GM19240 (cell line): ENCODE measurements around the gene HTR2A.

ENCODE experiments used
- DNase-seq: peaks from one replicate; pipeline ENCODE4 v3.0.0; 2011; ENCODE audit warnings: low spot score; ENCODE audit not compliant: insufficient read length

Gene HTR2A

GRCh38 chr13:46896341-46897137 is at the start of gene HTR2A:
HTR2A (minus strand) TSS chr13:46897053; CDS start chr13:46895906, 1,147 bp downstream.
- DNase-seq, result no peak

GRCh38 chr13:46936525-46936924 is 39.7 kb upstream of the HTR2A start:
- no peak for DNase-seq

GRCh38 chr13:46934749-46935148 is 37.9 kb upstream of the HTR2A start:
- DNase-seq, result no peak

- DNase-seq, result no peak
Measured at GRCh38 chr13:46926916-46927590, 30.2 kb upstream of the HTR2A start.

GRCh38 chr13:46925486-46925885 is 28.6 kb upstream of the HTR2A start:
- DNase-seq, result no peak

GRCh38 chr13:46914341-46914740 is 17.5 kb upstream of the HTR2A start:
- DNase-seq, result no peak

GRCh38 chr13:46913757-46914156 is 16.9 kb upstream of the HTR2A start:
- no peak for DNase-seq

- no peak for DNase-seq
Measured at GRCh38 chr13:46909042-46909441, 12.2 kb upstream of the HTR2A start.

- DNase-seq, result no peak
Measured at GRCh38 chr13:46908501-46908900, 11.6 kb upstream of the HTR2A start.

GRCh38 chr13:46906405-46906804 is 9.6 kb upstream of the HTR2A start:
- no peak for DNase-seq

- no peak for DNase-seq
Measured at GRCh38 chr13:46905249-46905648, 8.4 kb upstream of the HTR2A start.

- no peak for DNase-seq
Measured at GRCh38 chr13:46903748-46904147, 6.9 kb upstream of the HTR2A start.

GRCh38 chr13:46901721-46902120 is 4.9 kb upstream of the HTR2A start:
- DNase-seq, result no peak

GRCh38 chr13:46899801-46900200 is 2.9 kb upstream of the HTR2A start:
- no peak for DNase-seq

- no peak for DNase-seq
Measured at GRCh38 chr13:46895381-46895780, 1.5 kb downstream of the HTR2A start.

- no peak for DNase-seq
Measured at GRCh38 chr13:46894568-46894967, 2.3 kb downstream of the HTR2A start.

- DNase-seq, result peak; percentile 33
Measured at GRCh38 chr13:46893798-46894560, 2.9 kb downstream of the HTR2A start.

GRCh38 chr13:46893221-46893740 is 3.6 kb downstream of the HTR2A start:
- no peak for DNase-seq

- no peak for DNase-seq
Measured at GRCh38 chr13:46885018-46885417, 11.8 kb downstream of the HTR2A start.

- DNase-seq, result no peak
Measured at GRCh38 chr13:46884531-46884930, 12.3 kb downstream of the HTR2A start.

- DNase-seq, result no peak
Measured at GRCh38 chr13:46881621-46882020, 15.2 kb downstream of the HTR2A start.

GRCh38 chr13:46874006-46874405 is 22.8 kb downstream of the HTR2A start:
- no peak for DNase-seq
